NCI-H1092 (cell line): ENCODE data around the gene STRA6.
"Not testable (repeated sequence)": the region's sequence is repeated elsewhere in the genome, so short reads cannot be mapped to it uniquely, and the experiment has no call there.

Source experiments
- DNase-seq: peaks from one replicate; lab custom pipeline; 2025; lab: John Stamatoyannopoulos, UW

The STRA6 gene

GRCh38 chr15:74179983-74180880 is 22.4 kb downstream of the STRA6 start:
- DNase-seq, result no peak

GRCh38 chr15:74179101-74179841 is 23.3 kb downstream of the STRA6 start:
- DNase-seq, result no peak

GRCh38 chr15:74178326-74179100 is 24.1 kb downstream of the STRA6 start:
- DNase-seq, result no peak

- DNase-seq, result no peak
These were observed 26.0 kb downstream of the STRA6 start for GRCh38 chr15:74176262-74177214.

GRCh38 chr15:74175271-74176191 is 27.1 kb downstream of the STRA6 start:
- DNase-seq, result no peak

GRCh38 chr15:74174958-74175253 is 27.7 kb downstream of the STRA6 start:
- DNase-seq, result no peak

GRCh38 chr15:74174219-74174957 is 28.2 kb downstream of the STRA6 start:
- DNase-seq, result no peak

- DNase-seq, result no peak
These were observed 29.0 kb downstream of the STRA6 start, which contains the start of gene ISLR for GRCh38 chr15:74173380-74174218. Gene ISLR (plus strand): TSS chr15:74173710. CDS start chr15:74174859, 1,149 bp downstream.

- DNase-seq, result no peak
These were observed 29.7 kb downstream of the STRA6 start for GRCh38 chr15:74172701-74173379.

GRCh38 chr15:74171965-74172541 is 30.5 kb downstream of the STRA6 start:
- DNase-seq, result no peak

- no peak for DNase-seq
These were observed 31.6 kb downstream of the STRA6 start for GRCh38 chr15:74170875-74171578.

GRCh38 chr15:74170071-74170844 is 32.3 kb downstream of the STRA6 start:
- DNase-seq, result no peak

GRCh38 chr15:74168711-74169126 is 33.9 kb downstream of the STRA6 start:
- DNase-seq, result no peak

- no peak for DNase-seq
These were observed 34.7 kb downstream of the STRA6 start for GRCh38 chr15:74167891-74168331.

- DNase-seq, result no peak
These were observed 37.1 kb downstream of the STRA6 start for GRCh38 chr15:74165461-74165860.

GRCh38 chr15:74162195-74162536 is 40.4 kb downstream of the STRA6 start:
- DNase-seq, result not testable (repeated sequence)
